HG02885 (cell line): ENCODE measurements around the gene ITGA2.
"Not testable (repeated sequence)": the region's sequence is repeated elsewhere in the genome, so short reads cannot be mapped to it uniquely, and the experiment has no call there.

ENCODE experiments used
- ATAC-seq: cut with Tn5 transposase; IDR thresholded peaks from one replicate; pipeline ENCODE4 v1.9.1; 2021; ENCODE audit warnings: mild to moderate bottlenecking; ENCODE audit not compliant: unreplicated experiment, poor library complexity

The ITGA2 gene

DNA sequence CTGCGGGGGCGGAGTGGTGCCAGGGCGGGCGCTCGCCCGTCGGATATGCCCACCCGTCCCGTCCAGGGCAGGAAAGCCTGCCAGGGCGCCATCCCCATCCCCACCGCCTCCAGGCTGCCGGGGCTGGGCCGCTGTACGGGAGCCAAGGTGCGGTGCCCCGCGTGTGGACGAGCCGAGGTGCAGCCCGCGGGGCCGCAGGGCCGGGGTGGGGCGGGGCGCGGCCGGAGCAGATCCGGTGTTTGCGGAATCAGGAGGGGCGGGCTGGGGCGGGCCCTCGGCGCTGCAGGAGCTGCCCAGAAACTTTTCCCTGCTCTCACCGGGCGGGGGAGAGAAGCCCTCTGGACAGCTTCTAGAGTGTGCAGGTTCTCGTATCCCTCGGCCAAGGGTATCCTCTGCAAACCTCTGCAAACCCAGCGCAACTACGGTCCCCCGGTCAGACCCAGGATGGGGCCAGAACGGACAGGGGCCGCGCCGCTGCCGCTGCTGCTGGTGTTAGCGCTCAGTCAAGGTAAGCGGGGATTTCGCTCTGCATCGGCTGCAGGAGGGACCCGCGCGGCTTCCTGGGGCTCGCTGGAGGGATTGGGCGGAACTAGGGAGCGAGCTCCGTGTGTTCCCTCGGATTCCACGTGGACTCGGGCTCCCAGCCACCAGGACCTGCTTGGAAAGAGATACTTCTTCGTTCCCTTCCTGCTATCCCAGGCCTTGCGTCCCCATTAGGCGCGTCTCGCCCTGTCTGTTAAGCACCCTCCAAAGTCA lies at the start of gene ITGA2:
Gene ITGA2 (plus strand): TSS at position 328 of the 756 bp plus-strand sequence. CDS start 117 bp downstream, at position 445.
- ATAC-seq = peak; percentile 71

DNA sequence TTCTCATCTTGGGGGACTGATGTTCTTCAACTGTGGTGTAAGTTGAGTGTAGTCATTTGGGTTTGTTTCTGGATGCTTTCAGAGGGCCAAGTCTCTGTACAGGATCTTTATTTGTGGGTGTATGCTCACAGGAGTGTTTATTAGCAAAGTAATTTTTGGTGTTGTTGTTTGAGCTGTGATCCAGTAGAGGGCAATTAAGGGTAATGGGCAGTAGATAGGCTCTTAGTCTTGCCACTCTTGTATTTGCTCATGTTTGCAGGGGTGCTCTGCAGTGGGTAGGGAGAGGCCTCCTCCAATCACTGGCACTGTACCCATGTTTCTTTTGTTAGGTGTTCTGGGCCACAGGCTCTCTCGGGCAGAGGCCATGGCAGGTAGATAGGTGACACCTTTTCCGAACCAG lies 45.9 kb upstream of the ITGA2 start:
- ATAC-seq = no peak

DNA sequence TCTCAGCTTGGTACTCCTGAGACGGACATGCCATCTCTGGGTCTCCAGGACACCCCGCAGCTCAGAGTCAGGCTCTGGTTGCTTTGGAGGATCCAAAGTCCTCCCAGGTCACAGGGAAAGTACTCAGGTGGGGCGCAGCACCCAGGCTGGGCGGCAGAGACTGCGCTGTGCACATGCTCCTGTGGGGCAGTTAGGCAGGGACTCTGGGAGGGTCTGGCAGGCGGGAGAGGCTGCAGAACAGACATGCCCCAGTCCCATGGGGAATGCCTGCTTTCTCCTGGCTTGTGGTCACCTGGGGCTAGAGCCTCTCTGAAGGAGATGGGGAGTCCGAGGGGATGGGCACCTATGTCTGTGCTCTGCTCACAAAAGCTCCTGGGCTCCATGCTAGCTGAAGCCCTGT lies 45.3 kb upstream of the ITGA2 start:
- no peak for ATAC-seq

DNA sequence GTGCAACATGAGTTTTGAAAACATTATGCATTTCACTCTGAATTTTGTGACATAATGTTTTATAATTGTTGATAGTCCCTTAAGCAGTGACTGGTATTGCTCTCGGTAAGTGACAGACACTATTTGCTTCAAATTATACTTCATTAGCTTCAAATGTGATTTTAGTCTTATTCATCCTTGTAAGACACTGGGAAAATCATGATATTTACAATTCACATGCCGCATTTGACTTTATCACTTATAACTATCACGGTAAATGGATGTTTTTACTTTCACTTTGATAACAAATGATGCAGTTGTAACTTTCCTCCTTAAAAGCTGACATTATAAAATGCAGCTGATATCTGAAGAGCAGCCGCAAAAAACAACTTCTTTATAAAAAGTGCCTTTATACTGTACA lies 44.1 kb upstream of the ITGA2 start:
- ATAC-seq = no peak

DNA sequence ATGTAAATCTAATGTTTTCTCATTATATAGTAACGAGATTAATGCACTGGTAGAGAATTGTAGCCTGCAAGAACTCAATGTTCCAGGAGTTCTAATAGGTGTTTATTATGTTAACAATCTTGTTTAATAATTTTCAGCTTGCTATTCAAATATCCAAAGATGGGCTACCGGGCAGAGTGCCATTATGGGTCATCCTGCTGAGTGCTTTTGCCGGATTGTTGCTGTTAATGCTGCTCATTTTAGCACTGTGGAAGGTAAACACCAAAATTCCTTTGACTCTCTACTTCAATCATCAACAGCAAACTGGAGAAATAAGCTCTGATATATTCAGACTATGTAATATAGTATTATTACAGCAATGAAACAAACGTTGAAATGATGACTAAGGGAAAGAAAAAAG lies 41.9 kb upstream of the ITGA2 start:
- no peak for ATAC-seq

DNA sequence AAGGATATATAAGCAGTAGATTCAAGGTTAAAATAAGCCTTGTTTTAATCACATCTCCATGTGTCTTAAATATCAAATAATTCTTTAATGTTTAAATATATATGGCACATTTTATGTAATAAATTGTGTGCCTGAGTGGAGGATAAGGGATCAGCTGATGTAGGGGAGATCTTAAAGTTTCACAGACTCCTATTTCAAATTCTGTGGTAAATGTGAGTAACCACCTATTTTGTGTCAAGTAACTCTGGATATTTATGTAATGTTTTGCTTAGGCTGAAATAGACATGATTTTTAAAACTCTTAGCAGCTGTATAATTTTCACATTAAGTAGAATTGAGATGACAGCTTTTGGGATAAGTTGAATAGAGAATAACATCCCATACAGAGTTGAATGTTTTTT lies 41.3 kb upstream of the ITGA2 start:
- ATAC-seq = no peak

DNA sequence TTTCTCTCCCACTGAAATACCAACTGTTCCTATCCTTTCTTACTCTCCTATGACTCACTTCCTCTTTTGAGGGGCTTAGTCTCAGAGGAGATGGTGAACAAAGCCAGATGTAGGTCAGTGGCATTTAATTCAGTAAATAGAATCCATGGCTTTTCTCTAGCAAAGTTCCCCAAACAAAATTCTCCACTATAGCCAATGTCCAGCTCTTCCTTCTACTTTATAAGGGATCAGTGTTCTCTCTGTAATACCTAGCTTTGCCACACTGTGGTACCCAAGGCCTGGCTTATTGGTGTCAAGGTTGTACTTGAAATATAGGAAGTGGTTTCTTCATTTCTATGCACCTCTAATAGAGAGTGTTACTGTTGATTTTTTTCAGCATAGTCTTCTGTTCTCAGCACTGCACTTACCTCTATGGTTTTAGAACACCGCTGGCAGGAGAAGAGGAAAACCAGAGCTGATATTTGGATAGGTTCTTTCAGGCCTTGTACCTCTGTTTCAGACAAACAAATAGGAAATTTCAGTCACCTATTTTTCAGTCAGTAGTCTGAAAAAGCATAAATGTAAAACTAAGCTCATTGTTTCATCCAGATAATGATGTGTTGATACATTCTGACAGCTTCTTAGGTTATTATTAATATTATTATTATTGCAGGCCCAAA lies 40.6 kb upstream of the ITGA2 start:
- ATAC-seq = peak; percentile 100

DNA sequence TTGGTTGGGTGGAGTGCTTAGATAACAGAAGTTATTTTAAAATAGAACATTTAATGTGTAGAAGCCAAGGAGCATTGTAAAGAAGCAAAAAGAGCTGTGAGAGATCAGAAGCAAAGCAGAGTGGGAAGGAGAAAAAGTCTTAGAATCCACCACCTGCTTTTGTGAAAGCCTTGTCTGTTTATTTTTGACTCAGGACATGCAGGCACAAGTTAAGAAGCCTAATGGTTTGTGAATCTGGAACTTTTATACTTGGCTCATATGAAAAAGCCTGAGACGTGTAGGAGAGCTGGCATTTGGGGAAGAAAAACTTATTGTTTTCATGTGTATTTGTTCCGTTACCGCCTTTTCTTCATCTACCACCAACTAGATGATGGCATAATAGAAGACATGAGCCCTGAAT lies 38.5 kb upstream of the ITGA2 start:
- ATAC-seq = no peak

DNA sequence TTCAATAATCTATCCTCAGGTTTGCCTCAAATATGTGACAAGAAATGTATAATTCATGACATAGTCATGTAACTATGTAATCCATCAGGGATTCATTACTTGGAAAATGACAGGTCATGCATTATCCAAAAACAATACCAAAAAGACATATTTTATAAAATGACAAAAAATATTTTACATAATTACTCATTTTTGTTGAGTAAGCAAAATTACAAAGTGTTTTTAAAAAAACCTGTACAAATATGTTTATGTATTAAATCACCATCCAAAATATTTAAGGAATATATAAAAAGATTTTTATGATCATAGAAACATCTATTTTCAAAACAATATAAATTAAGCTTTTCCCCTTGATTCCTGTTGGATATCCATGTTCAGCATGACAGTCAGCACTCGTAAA lies 36.7 kb upstream of the ITGA2 start:
- no peak for ATAC-seq

DNA sequence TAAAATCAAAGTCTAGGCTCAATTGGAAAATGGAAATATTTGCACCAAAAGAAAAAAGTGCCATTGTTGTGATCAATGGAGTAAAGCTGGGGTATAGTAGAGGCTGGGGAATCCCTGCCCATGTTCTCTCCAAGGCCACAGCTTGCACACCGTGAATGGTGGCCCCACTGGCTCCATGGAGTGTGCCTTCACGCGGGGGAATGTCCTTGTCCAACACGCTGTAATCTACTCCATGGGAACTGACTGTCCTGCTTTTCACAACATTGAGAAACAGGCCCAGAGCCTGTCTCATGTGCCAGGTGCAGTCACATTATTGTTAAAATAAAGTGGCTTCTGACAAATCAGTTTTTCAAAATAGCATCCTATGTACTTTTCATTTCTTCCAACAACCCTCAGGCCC lies 33.1 kb upstream of the ITGA2 start:
- ATAC-seq = no peak

DNA sequence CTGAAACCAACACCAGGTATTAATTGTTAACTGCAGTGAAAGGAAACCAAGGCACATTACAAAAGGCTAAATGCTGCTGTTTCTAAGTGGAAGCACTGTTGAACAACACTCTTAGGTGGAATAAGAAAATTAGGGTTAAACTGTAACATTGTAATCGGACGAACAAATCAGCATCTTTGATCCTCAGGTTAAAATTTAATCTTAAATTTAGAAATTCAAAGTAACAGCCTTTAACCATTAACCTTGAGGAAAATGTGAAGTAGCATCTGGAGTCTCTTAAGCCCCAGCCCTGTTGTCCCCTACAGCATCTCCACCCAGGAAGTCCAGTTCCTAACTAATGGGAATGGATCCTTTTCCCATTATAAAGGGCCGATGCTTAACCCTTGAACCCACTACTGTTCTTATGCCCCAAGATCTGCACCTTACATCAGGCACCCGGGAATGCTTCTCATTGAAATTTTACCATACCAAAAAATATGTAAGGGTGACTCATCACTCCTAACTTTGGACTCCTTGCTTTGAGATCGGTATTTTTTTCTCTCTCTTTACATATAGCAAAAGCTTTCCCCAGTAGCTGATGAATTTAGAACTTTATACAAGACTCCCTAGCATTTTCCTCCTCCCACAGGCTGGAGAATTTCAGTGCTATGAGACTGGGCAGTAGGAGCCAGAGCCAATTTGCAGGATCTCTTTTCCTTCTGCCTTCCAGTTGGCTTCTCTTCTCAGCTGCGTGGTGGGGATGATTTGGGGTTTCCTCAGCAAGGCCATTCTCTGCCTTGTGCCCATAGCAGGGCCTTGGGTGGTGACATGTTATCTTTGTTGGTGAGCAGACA lies 32.0 kb upstream of the ITGA2 start:
- no peak for ATAC-seq

DNA sequence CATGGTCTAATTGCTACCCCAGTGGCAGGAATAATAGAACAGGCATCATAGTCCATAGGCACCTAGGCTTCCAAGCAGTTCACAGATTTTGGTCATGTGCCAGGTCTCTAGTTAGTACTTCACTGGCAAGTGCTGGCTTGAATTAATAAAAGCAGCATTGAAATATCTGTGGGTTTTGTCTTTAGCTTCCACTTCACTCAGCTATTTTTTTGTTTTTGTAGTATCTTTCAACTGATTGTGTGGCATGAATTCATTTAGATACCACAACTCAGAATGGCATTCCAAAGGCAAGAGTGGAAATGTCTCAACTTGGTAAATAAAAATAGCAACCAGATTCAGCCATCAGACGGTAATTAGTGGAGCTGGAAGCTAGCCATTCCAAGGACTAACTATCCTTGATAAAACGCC lies 27.9 kb upstream of the ITGA2 start:
- no peak for ATAC-seq

DNA sequence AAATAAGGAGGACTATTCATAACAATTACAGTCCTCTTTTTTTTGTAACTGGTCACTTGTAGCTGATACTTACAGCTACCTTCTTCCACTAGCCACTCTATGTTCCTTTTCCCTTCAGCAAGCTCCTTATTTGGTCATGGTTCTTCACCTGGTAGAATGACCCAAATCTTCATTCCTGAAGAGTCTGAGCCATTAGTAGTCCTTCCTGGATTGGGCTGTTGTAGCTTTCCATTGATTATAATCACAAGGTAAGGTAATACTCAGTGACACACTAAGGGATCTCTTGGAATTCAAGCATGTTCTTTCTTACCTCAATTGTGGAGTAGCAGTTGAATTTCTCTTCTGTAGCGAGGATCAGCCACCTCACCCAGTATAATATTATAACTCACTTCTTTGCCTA lies 25.5 kb upstream of the ITGA2 start:
- no peak for ATAC-seq

DNA sequence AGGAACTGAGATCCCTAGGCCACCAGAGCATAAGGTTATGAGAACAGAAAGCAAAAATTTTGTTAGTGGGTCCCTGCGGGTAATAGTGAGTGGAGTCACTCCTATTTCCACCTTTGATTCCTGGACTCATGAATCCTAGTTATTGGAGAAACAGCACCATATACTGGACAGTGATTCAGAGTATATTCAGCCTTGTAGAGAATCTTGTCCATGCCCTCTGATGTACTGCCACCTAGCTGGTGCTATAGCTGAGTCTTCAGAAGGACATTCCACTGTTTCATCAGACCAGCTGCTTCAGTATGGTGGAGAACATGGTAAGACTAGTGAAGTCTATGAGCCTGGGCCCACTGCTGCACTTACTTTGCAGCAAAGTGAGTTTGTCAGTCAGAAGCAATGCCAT lies 25.0 kb upstream of the ITGA2 start:
- no peak for ATAC-seq

DNA sequence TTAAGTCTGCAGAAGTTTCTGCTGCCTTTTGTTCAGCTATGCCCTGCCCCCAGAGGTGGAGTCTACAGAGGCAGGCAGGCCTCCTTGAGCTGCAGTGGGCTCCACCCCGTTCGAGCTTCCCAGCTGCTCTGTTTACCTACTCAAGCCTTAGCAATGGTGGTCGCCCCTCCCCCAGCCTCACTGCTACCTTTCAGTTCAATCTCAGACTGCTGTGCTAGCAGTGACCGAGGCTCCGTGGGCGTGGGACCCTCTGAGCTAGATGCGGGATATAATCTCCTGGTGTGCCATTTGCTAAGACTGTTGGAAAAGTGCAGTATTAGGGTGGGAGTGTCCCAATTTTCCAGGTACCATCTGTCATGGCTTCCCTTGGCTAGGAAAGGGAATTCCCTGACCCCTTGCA lies 13.0 kb upstream of the ITGA2 start:
- ATAC-seq = not testable (repeated sequence)

DNA sequence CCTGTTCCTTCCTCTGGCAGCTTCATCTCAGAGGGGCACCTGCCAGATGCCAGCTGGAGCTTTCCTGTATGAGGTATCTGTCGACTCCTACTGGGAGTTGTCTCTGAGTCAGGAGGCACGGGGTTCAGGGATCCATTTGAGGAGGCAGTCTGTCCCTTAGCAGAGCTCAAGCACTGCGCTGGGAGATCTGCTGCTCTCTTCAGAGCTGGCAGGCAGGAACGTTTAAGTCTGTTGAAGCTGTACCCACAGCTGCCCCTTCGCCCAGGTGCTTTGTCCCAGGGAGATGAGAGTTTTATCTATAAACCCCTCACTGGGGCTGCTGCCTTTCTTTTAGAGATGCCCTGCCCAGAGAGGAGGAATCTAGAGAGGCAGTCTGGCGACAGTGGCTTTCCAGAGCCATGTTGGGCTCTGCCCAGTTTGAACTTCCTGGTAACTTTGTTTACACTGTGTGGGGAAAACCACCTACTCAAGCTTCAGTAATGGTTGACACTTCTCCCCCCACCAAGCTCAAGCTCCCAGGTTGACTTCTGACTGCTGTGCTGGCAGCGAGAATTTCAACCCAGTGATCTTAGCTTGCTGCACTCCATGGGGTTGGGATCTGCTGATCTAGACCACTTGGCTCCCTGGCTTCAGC lies 11.8 kb upstream of the ITGA2 start:
- ATAC-seq = no peak

DNA sequence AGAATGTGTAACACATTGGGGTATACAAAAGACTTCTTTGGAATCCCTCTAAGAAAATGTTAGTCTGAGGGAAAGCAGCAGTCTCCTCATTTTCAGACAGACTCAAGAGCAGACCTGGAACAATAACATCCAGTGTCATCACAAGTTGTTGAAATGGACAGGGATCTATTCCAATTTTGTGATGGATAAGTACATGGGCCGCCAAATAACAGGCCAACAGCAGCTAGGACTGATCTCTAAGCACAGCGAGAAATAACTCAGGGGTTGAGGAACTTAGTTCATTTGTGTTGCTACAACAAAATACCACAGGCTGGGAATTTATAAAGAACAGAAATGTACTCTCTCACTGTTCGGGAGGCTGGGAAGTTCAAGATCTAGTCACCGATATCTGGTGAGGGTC lies 7.6 kb upstream of the ITGA2 start:
- no peak for ATAC-seq

DNA sequence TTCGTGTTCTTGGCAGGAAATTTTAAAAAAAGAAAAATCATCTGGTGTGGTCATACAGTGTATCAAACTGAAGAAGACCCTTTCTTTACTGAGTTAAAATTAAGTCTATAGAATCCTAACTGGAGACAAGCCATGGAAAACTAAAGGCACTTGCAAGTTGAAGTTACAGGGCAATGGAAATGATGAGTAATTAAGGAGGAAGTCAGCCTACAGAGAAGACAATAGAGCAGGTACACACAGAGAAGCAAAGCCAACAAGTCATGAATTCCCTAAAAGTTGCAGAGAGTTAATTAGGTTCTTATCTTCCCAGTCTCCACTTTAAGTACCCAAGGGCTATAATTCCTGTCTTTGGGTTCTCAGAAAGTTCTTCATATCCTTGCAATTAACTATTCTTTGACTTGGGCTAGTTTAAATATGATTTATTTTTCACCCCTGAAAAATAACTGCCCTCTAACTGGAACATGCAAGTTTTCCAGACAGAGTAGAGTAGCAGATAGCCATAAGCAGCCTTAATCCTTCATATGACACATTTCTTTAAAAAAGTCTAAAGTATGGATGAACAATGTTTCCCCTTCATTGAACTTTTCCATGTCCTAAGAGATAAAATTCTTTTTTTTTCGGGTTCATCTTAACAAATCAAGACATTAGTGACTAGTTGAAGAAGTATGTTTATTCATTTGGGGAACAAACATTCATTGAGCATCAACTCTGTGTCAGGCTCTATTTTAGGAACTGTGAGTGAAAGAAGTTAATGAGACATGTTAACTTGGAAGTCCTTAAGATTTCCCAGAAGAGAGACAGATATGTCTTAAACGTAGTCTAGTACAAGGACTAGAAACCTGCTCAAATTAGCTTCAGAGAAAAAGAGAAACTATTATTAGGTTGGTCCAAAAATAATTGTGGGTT lies 5.2 kb upstream of the ITGA2 start:
- no peak for ATAC-seq

DNA sequence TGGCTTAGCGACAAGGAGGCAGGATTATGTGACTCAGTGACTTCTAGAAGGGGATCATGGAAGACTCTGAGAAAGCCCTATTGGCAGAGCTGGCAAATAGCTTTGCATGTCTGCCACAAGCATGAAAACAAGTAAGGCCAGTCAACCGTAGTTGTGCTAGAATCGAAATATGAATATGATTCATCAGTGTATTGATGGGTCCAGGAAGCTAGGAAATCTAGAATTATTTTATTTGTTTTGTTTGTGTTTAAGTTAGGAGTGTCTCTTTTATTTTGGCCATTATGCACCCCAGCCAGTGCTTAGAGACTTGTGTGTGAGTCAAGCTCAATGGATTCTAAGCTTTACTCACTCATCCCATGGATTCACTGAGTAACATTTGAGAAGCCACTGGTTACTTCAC lies 3.8 kb upstream of the ITGA2 start:
- ATAC-seq = no peak
